Prostate gland (tissue), 2 donors: ENCODE measurements around the gene SNAPC4. TPM values are rescaled to one million over a fixed set of nuclear protein-coding genes. Genes with fewer than 3 reads are reported as not detected.

ENCODE experiments used
- DNase-seq: peaks from one replicate; pipeline ENCODE4 v3.0.0-alpha.2; 2019; ENCODE audit warnings: low spot score
- H3K27ac ChIP-seq, 2 donors: fragments of 200-600 bp; sonication (generic); 2 replicates each; pipeline ENCODE4 v1.5.1; 2017 to 2019
- H3K27me3 ChIP-seq: fragments of 200-600 bp; sonication (generic); replicated peaks from 2 replicates; pipeline ENCODE4 v1.5.1; 2019; ENCODE audit not compliant: insufficient read depth
- H3K36me3 ChIP-seq, 2 donors: fragments of 200-600 bp; sonication (generic); 1 replicate in 1 of 2; 2 replicates in 1 of 2; pipeline versions ENCODE4 v1.5.1 to v1.8.1; 2017 to 2019
- H3K4me1 ChIP-seq: fragments of 200-600 bp; sonication (generic); replicated peaks from 2 replicates; pipeline ENCODE4 v1.5.1; 2019
- H3K4me3 ChIP-seq, 2 donors: fragments of 200-600 bp; sonication (generic); 2 replicates each; pipeline ENCODE4 v1.5.1; 2017 to 2019
- H3K9me3 ChIP-seq: fragments of 200-600 bp; sonication (generic); 2 replicates; pipeline ENCODE4 v1.5.1; 2017
- CTCF ChIP-seq, 4 experiments: fragments of 200-600 bp in 2 of 4; fragments of 450-650 bp in 2 of 4; sonication (generic) in 2 of 4; IDR thresholded peaks; 1 replicate in 3 of 4; 2 replicates in 1 of 4; pipeline ENCODE4 v1.5.1; 2016 to 2019; ENCODE audit warnings: antibody characterized with exemption in 4 of 4, mild to moderate bottlenecking in 2 of 4, moderate library complexity in 2 of 4
- POLR2A ChIP-seq: fragments of 450-650 bp; IDR thresholded peaks from one replicate; pipeline ENCODE4 v1.6.1; 2016; ENCODE audit warnings: antibody characterized with exemption, mild to moderate bottlenecking
- POLR2AphosphoS5 ChIP-seq: sonication (generic); formaldehyde crosslinking; IDR thresholded peaks from one replicate; pipeline ENCODE4 v1.6.1; 2017; ENCODE audit warnings: antibody characterized with exemption
- WGBS: methylation state at CpG from one replicate; pipeline ENCODE4 v1.1.5; 2018; 5-methylcytosine and 5-hydroxymethylcytosine counted together
- intact Hi-C: fragments of 100-400 bp; cut with DNase I; formaldehyde crosslinking; loops from one replicate; pipeline ENCODE4 v1.14.2; 2022
- total RNA-seq, 2 donors: library from RNA; depleted of rRNA; stranded (reverse); fragments of >200 nt; gene quantifications; one replicate each; pipeline ENCODE4 v1.1.0, GENCODE V29; 2016

Gene SNAPC4
- total RNA-seq, 2 donors from 2014 or later = 8.6 to 22.2 TPM

DNA sequence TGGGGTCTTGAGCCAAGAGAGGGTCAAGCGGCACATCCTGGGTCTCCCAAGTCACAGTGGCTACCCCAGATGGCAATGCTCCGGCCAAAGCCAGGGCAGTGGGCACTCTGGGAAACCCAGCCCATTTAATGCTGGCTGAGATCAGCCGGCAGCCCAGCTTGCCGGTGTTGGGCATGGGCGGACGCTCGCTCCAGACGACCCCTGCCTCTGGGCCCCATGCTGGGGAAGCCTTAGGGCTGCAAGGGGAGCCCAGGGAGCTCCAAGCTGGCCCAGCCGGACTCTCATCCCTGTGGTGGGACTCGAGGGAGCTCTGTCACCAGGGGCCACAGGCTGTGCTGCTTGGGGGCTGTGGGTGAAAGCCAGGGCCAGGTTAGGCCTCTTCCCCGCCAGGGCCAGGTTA, 20.6 kb downstream of the SNAPC4 start:
- TF ChIP-seq POLR2AphosphoS5 = no peak
- no peak for TF ChIP-seq CTCF (IDR thresholded peaks at IDR 0.05)
- no peak for TF ChIP-seq POLR2A
- no peak for DNase-seq
- Histone ChIP-seq H3K4me1 (no peaks in the 10 kb centered on the region), H3K36me3 (no peaks in the 10 kb centered on the region), H3K9me3 (no peaks in the 10 kb centered on the region), H3K4me3 (no peak overlapping the region), H3K27ac (no peak overlapping the region), H3K27me3 (no peaks in the 10 kb centered on the region)
- WGBS = 83% methylated on average over 11 of the region's 11 CpGs
- intact Hi-C loops = no loop called here

GRCh38 chr9:136379003-136379287, 21.0 kb downstream of the SNAPC4 start:
- intact Hi-C loops = no loop called here
- no peaks in the 10 kb centered on the region for H3K9me3 ChIP-seq
- no peak for TF ChIP-seq CTCF (IDR thresholded peaks at IDR 0.05)
- no peak for TF ChIP-seq POLR2A
- no peak for TF ChIP-seq POLR2AphosphoS5
- H3K27me3 ChIP-seq = no peaks in the 10 kb centered on the region
- no peak overlapping the region for H3K4me3 ChIP-seq
- H3K27ac ChIP-seq = no peak overlapping the region
- no peaks in the 10 kb centered on the region for H3K36me3 ChIP-seq
- WGBS = 88% methylated on average over 10 of the region's 18 CpGs
- H3K4me1 ChIP-seq = no peaks in the 10 kb centered on the region
- no peak for DNase-seq

- no peak for DNase-seq
- intact Hi-C loops = no loop called here
- no peaks in the 10 kb centered on the region for H3K9me3 ChIP-seq
- WGBS = 82% methylated on average over 22 of the region's 28 CpGs
- H3K27me3 ChIP-seq = no peaks in the 10 kb centered on the region
- TF ChIP-seq CTCF (IDR thresholded peaks at IDR 0.05) = no peak
- no peaks in the 10 kb centered on the region for H3K4me1 ChIP-seq
- H3K27ac ChIP-seq = no peak overlapping the region
- H3K36me3 ChIP-seq = no peaks in the 10 kb centered on the region
- no peak overlapping the region for H3K4me3 ChIP-seq
These were observed 21.6 kb downstream of the SNAPC4 start for GRCh38 chr9:136378170-136379002.

- DNase-seq = no peak
- intact Hi-C loops = no loop called here
- H3K4me3 ChIP-seq = no peak overlapping the region
- no peak for TF ChIP-seq CTCF (IDR thresholded peaks at IDR 0.05)
- no peak for TF ChIP-seq POLR2A
- no peak for TF ChIP-seq POLR2AphosphoS5
- no peaks in the 10 kb centered on the region for H3K36me3 ChIP-seq
- WGBS = 78% methylated on average over 30 of the region's 32 CpGs
- H3K27ac ChIP-seq = no peak overlapping the region
- no peaks in the 10 kb centered on the region for H3K9me3 ChIP-seq
- no peaks in the 10 kb centered on the region for H3K4me1 ChIP-seq
- H3K27me3 ChIP-seq = no peaks in the 10 kb centered on the region
These were observed 22.4 kb downstream of the SNAPC4 start for GRCh38 chr9:136377341-136378169.

DNA sequence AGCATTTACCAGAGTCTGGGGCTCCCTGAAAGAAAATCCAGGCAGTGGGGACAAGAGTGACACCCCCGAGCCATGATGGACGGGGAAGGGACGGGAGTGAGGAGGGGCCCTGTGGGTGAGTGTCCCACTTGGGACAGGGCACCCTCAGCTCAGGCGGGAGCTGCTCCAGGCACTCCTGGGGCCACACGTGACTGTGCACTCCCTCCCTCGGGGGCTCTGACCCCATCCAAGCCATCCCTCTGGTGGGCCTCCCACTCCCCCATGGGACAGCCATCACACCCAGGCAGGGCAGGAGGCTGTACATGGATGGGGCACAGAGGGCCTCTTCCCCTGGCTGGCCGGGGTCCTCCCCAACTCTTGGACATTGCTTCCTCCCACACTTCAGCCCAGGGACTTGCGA, 23.5 kb downstream of the SNAPC4 start:
- intact Hi-C loops = no loop called here
- 80% methylated on average over 7 of the region's 8 CpGs for WGBS
- no peaks in the 10 kb centered on the region for H3K36me3 ChIP-seq
- no peak overlapping the region for H3K4me3 ChIP-seq
- no peak overlapping the region for H3K27ac ChIP-seq
- H3K27me3 ChIP-seq = no peaks in the 10 kb centered on the region
- H3K9me3 ChIP-seq = no peaks in the 10 kb centered on the region
- no peak for DNase-seq
- TF ChIP-seq POLR2AphosphoS5 (no peak), POLR2A (no peak), CTCF (IDR thresholded peaks at IDR 0.05) (no peak)
- no peaks in the 10 kb centered on the region for H3K4me1 ChIP-seq
